Uterus (tissue), 2 donors: ENCODE results near the gene AGMO.

ENCODE experiments used
- POLR2A ChIP-seq, 2 donors: fragments of 450-650 bp; IDR thresholded peaks; one replicate each; pipeline ENCODE4 v1.6.1; 2016; ENCODE audit warnings: antibody characterized with exemption in 2 of 2, mild to moderate bottlenecking in 1 of 2, moderate library complexity in 1 of 2
- TF ChIP-seq, protein P1 (sequence below), 4 experiments: fragments of 200-600 bp in 2 of 4; fragments of 450-650 bp in 2 of 4; sonication (generic) in 2 of 4; IDR thresholded peaks; one replicate each; pipeline ENCODE4 v1.5.1; 2016 to 2019; ENCODE audit warnings: antibody characterized with exemption in 4 of 4, mild to moderate bottlenecking in 2 of 4, moderate library complexity in 1 of 4

DNA sequence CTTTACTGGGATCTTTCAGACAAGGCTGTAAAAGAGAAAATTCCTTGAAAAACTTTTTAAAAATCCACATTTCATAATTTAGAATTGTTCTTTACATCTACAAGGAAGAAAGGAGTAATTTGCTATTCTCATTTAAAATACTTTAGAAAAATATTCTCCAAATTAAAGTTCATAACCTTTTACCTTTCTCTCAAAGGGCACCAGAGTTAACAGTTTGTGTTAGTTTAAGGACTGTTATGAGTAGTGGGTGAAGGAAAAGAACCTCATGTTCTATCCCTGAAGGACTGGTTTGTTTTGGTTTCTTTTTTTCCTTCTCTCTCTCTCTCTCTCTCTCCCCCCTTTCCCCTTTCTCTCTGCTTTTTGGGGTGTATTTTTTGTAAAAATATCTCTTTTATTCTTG lies 4.1 kb downstream of the AGMO start:
- TF ChIP-seq POLR2A (IDR thresholded peaks at IDR 0.05): no peak
- TF ChIP-seq, protein P1, sequence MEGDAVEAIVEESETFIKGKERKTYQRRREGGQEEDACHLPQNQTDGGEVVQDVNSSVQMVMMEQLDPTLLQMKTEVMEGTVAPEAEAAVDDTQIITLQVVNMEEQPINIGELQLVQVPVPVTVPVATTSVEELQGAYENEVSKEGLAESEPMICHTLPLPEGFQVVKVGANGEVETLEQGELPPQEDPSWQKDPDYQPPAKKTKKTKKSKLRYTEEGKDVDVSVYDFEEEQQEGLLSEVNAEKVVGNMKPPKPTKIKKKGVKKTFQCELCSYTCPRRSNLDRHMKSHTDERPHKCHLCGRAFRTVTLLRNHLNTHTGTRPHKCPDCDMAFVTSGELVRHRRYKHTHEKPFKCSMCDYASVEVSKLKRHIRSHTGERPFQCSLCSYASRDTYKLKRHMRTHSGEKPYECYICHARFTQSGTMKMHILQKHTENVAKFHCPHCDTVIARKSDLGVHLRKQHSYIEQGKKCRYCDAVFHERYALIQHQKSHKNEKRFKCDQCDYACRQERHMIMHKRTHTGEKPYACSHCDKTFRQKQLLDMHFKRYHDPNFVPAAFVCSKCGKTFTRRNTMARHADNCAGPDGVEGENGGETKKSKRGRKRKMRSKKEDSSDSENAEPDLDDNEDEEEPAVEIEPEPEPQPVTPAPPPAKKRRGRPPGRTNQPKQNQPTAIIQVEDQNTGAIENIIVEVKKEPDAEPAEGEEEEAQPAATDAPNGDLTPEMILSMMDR (IDR thresholded peaks at IDR 0.05): no peak
